Measurements from ENCODE around the gene FGF22. TPM values are rescaled to one million over a fixed set of nuclear protein-coding genes. Genes with fewer than 3 reads are reported as not detected.
"Not testable (repeated sequence)": the region's sequence is repeated elsewhere in the genome, so short reads cannot be mapped to it uniquely, and the experiment has no call there.

Gene FGF22
- total RNA-seq, 1 experiment from 2014 or later = not detected

DNA sequence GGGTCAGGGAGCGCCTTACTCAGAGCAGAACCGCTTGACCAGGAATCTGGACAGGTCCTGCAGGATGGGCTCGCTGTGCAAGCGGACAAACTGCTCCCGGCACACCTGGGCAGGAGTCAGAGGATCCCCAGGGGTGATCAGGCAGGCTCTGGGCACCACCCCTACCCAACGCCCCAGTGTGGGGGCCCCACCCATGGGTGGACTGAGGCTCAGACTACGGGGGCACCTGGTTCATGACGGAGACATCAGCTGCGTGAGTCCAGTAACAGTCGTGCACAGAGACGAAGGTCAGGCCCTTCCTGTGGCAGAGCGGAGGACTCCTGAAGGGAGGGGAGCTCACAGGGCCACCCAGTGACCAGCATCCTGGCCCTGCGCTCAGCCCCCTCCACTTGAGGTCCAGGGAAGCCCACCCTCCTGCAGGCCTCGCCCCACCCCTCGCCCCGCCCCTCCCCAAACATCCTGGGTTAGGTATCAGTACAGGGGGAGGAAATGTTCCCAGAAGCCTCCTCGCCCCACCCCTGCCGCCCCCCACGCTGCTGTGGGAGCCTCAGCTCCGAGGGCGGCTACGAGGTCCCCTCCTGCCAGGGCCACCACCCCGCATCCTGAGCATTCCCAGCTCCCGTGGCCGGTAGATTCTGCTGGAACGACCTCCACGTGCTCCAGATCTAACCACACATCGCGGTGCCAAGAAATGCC, 22.0 kb upstream of the FGF22 start:
- Histone ChIP-seq H3K4me3 (no peak overlapping the region), H3K36me3 (no peaks in the 10 kb centered on the region; the same call in 1 of the 2 replicates)
- DNase-seq = no peak

DNA sequence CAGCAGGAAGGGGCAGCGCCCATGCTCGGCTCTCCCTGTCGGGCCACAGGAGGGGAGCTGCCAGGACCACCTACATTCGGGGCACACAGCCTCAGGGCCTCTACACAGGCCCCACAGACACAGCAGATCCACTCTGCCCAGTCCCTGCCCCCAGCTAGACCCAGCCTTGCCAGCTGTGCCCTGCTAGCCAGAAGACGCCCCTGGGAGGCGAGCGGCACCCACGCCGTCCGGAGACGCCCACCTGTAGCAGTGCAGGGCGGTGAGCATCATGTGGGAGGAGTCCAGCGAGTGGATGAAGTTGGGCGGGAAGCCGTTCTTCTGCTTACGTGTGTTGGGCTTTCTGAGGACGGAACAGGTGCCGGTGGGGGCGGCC, 21.4 kb upstream of the FGF22 start:
- Histone ChIP-seq H3K27me3 (no peaks in the 10 kb centered on the region), H3K4me3 (no peak overlapping the region), H3K36me3 (no peaks in the 10 kb centered on the region; the same call in 1 of the 2 replicates), H3K9me3 (no peaks in the 10 kb centered on the region)
- no peak for DNase-seq

More for the DNA sequence above, 22.0 kb upstream of the FGF22 start:
- no peaks in the 10 kb centered on the region for H3K9me3 ChIP-seq
- no peaks in the 10 kb centered on the region for H3K27me3 ChIP-seq

DNA sequence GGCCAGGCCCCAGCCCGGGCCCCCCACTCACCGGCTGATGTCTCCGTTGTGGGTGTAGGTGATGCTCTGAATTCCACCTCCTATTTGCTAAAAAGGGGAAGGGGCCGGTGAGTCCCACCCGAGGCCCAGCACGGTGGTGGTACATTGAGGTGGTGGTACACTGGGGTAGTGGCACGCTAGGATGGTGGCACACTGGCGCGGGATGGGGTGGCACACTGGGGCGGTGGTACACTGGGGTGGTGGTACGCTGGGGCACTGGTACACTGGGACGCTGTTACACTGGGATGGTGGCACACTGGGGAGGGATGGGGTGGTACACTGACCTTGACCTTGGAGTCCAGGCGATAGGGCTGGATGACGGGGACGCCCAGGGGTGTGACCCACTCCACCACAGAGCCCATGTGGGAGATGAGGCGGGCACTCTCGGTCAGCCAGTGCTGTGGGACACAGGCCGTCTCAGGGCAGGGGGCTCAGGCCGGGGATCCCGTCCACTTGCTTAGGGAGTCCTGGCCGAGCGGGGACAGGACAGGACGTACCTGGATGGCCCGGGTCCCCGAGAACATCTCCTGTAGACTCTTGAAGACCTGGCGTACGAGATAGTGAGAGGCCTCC, 20.9 kb upstream of the FGF22 start:
- DNase-seq = no peak
- Histone ChIP-seq H3K9me3 (no peaks in the 10 kb centered on the region), H3K36me3 (no peaks in the 10 kb centered on the region; the same call in 1 of the 2 replicates), H3K27me3 (no peaks in the 10 kb centered on the region), H3K4me3 (no peak overlapping the region)

DNA sequence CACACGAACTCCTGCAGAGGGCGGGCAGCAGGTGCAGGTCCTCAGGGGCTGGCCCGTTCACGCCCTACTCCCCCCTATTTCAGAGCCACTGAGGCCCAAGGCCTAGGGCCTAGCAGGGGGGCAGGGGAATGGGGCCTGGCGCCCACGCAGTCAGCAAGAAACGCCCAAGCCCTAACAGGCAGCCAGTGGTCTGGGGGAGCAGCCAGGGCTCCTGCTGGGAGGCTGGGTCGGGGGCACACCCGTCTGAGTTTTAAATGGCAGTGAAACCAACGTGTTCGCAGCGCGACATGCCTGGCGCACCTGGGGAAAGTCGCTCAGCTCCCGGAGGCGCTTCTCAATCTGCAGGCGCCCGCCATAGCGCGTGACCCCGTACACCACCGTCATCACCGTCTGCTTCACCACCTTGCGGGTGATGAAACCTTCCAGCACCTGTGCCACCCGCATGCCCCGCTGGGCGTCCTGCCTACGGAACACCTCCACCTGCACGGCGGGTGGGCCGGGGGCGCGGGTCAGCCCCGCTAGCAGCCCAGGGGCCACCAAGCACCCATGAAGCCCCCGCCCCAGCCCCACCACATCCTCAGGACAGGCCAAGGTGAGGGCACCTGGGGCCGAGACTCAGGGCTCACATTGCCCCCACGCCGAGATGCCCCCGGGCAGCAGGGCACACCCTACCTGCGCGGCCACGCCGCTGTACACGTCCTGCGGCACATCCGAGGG, 20.2 kb upstream of the FGF22 start:
- Histone ChIP-seq H3K36me3 (no peaks in the 10 kb centered on the region; the same call in 1 of the 2 replicates), H3K27me3 (no peaks in the 10 kb centered on the region), H3K9me3 (no peaks in the 10 kb centered on the region)

DNA sequence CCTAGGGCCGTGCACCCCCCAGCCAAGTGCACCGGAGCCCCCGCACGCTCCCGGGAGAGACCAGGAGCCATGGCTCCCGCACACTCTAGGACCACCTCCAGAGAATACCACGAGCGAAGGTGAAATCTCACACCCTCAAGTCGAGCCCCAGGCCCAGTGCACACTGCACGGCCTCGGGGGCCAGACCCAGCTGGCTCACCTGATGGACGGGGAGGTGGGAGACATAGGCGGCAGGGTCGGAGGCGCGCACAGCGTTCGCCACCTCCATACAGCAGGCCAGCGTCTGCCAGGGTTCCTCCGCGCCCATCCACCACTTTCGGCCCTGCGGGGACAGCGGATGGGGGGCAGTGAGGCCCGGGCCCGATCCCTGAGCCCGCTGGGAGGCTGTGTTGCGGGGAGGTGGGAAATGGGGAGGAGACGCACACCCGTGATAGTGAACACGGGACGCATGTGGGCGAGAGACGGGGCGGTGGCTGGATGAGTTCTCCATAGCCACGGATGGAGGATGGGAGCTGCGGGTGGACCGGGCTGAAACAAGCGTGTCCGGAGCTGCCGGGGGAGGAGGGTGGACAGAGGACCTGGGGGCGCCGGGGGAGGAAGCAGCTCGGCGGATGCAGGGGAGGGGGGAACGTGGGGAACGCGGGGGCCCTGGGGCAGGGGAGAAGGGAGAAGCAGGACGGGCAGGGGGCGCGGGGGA, 19.4 kb upstream of the FGF22 start:
- no peaks in the 10 kb centered on the region for H3K27me3 ChIP-seq
- DNase-seq = no peak
- H3K4me3 ChIP-seq = no peak overlapping the region
- H3K9me3 ChIP-seq = no peaks in the 10 kb centered on the region
- no peaks in the 10 kb centered on the region; the same call in 1 of the 2 replicates for H3K36me3 ChIP-seq

More for the DNA sequence above, 20.2 kb upstream of the FGF22 start:
- no peak overlapping the region for H3K4me3 ChIP-seq
- DNase-seq = no peak

DNA sequence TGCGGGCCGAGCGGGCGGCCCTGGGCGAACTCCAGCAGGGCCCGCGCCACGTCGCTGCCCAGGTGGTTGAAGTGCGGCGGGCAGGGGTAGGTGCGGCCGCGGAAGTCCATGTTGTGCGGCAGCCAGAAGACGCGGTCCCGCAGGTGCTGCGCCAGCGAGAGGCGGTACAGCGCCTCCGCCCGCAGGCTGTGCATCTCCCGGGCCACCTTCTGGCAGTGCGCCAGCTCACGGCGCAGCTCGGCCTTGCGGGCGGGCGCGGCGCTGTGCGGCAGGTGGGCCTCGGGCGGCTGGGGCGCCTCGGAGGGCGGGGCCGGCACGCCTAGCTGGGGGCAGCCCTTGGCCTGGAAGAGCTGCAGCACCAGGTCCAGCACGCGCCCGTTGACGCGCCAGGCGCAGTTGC, 18.5 kb upstream of the FGF22 start:
- not testable (repeated sequence) for H3K4me3 ChIP-seq

DNA sequence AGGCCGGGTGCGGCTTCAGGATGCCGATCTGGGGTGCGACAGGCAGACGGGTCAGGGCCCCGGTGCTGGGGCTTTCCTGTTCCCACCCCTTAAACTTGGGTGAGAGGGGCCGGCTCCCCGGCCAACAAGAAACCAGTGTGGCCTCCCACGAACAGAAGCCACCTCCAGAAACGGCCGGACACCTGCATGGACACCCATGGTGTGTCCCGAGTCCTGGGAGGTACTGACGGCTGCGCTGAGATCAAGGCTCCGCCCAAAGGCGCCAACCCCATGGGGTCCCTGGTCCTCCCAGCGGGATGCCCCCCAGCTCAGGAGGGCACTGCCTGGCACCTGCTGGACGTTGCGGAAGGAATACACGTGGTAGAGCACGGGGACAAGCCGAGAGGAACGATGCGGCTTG, 17.9 kb upstream of the FGF22 start:
- Histone ChIP-seq H3K27me3 (no peaks in the 10 kb centered on the region), H3K9me3 (no peaks in the 10 kb centered on the region), H3K4me3 (no peak overlapping the region), H3K36me3 (no peaks in the 10 kb centered on the region; the same call in 1 of the 2 replicates)
- no peak for DNase-seq

More for the DNA sequence above, 18.5 kb upstream of the FGF22 start:
- not testable (repeated sequence) for H3K36me3 ChIP-seq, H3K27me3 ChIP-seq, DNase-seq, H3K9me3 ChIP-seq

DNA sequence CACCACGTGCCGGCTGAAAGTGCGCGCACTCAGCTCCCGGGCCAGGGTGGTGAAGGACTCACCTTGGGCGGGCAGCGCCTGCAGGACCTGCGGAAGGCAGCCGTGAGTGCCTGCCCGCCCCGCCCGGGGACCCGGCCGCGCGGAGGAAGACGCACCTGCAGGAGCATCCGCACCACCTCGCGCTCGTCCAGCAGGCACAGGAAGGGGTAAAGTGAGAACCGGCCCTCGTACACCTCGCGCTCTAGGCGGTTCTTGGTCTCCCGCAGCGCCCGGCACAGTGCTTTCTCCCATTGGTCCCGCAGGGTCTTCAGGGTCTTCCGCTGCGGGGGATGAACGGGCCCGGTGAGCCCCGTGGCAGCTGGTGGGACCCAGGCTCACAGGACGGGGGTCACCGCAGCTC, 17.0 kb upstream of the FGF22 start:
- no peaks in the 10 kb centered on the region for H3K27me3 ChIP-seq
- H3K36me3 ChIP-seq = no peaks in the 10 kb centered on the region; the same call in 1 of the 2 replicates
- DNase-seq = no peak
- no peaks in the 10 kb centered on the region for H3K9me3 ChIP-seq
- H3K4me3 ChIP-seq = no peak overlapping the region

DNA sequence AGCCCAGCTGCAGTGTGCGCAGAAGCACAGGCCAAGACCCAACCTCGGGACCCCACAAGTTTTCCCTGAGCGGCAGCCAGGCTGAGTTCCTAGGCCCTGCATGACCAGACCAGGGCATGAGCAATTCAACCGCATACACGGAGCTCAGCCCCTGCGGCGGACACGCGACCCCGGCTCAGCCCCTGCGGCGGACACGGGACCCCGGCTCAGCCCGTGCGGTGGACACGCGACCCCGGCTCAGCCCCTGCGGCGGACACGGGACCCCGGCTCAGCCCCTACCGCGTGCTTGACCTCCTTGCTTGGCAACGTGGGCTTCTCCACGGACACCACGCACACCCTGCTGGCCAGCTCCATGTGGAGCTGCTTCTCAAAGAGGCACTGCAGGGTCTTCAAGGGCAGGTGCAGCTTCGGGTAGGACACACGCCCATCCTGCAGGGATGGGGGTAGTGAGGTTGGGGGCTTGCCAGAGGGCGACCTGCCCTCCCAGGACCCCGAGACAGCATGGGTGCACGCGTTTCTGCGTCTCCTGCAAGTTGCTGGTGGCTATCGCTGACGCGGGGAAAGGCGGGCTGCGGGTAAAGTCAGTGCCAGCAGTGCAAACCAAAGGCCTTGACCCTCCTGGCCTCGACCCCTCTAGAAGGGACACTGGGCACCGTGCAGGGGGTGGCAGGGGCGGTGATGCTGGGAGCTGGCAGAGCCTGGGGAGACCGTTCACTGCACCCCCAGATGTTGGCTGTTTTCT, 16.3 kb upstream of the FGF22 start:
- Histone ChIP-seq H3K36me3 (no peaks in the 10 kb centered on the region; the same call in 1 of the 2 replicates), H3K9me3 (no peaks in the 10 kb centered on the region), H3K27me3 (no peaks in the 10 kb centered on the region), H3K4me3 (no peak overlapping the region)
- no peak for DNase-seq

DNA sequence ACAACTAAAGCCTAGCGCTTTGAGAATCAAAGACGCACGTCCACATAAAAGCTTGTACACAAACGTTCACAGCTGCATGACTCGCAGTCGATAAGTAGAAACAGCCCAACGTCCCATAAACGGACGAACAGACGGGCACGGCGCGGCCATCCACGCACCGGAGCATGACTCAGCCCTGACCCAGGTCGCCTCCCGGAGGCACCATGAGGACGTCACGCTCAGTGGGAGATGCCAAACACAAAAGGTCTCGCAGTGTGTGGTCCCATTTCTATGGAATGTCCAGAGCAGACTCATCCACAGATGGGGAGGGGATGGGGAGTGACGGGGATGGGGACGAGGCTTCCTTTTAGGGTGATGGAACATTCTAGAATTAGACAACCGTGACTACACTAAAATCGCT, 15.7 kb upstream of the FGF22 start:
- H3K4me3 ChIP-seq = no peak overlapping the region
- H3K27me3 ChIP-seq = no peaks in the 10 kb centered on the region
- no peaks in the 10 kb centered on the region for H3K9me3 ChIP-seq
- H3K36me3 ChIP-seq = no peaks in the 10 kb centered on the region; the same call in 1 of the 2 replicates
- no peak for DNase-seq

DNA sequence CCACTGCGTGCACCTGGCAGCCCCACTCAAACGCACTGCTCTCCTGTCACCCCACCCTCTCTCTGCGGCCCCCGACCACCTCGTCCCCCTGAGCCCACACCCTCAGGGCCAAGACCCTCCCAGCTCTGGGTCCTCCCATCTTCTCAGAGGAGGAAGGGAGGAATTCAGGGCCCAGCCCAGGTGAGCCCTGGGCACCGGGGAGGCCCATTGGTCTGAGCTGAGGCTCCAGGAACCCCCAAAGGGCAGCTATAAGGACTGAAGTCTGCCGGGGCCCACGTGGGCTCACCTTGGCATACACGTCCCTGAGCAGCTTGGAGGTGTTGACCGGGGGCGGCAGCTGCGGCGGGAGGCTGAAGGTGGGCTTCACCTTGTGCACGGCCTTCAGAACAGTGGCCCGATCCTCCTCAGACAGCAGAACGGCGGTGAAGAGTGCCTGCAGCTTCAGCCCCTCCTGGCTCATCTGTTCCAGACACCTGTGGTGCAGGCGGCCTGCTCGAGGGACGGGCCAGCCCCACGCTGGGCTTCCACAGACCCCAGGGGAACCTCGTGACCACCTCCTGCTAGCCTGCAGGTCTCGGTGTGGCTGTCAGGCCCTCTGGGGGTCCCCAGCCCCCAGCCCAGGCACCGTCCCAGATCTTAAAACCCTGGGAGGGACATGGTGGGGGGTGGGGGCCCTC, 15.1 kb upstream of the FGF22 start:
- Histone ChIP-seq H3K9me3 (no peaks in the 10 kb centered on the region), H3K36me3 (no peaks in the 10 kb centered on the region; the same call in 1 of the 2 replicates), H3K27me3 (no peaks in the 10 kb centered on the region), H3K4me3 (no peak overlapping the region)
- no peak for DNase-seq

DNA sequence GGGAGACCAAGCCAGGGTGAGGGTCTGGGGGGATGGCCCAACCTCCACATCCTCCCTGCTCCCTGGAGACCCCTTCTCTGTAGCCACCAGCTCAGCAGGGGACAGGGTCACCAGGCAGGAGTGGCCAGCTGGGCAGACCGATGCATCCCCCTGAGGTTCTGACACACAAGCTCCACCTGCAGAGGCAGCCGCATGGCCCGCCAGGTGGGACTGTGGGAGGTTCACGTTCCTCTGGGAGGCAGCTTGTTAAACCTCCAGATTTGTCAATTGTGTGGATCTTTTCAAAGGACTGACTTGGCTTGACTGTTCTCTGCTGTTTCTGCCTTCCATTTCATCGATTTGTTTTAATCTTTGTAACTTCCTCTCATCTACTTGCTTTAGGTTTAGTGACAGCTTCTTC, 14.4 kb upstream of the FGF22 start:
- DNase-seq = no peak
- no peaks in the 10 kb centered on the region for H3K27me3 ChIP-seq
- no peaks in the 10 kb centered on the region; the same call in 1 of the 2 replicates for H3K36me3 ChIP-seq
- H3K9me3 ChIP-seq = no peaks in the 10 kb centered on the region
- H3K4me3 ChIP-seq = no peak overlapping the region

DNA sequence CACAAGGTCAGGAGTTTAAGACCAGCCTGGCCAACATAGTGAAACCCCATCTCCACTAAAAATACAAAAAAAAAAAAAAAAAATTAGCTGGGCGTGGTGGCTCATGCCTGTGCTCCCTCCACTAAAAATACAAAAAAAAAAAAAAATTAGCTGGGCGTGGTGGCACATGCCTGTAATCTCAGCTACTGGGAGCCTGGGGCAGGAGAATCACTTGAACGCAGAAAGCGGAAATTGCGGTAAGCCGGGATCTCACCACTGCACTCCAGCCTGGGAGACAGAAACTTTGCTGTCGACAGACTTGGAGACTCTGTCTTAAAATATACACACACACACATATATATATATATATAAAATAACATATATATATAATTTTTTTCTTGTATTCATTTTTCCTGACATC, 13.1 kb upstream of the FGF22 start:
- not testable (repeated sequence) for H3K9me3 ChIP-seq, H3K27me3 ChIP-seq, H3K36me3 ChIP-seq, DNase-seq, H3K4me3 ChIP-seq

DNA sequence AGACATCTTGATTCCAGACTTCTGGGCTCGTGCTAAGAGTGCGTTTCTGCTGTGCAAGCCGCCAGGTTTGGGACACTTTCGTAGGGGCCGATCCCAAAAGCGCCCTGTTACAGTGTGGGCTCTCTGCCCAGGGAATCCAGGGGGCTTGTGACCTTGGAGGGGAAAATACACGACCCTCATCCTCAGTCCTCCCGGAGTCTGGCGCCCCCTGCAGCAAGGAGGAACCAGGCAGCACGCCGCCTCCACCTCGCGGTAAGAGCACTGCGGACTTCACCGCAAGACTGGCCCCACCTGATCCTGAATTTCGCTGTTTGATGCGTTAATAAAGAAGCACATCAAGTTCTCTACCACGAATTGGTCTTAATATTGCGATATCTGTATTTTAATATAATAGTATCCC, 11.5 kb upstream of the FGF22 start:
- H3K9me3 ChIP-seq = no peaks in the 10 kb centered on the region
- no peak for DNase-seq
- no peaks in the 10 kb centered on the region for H3K27me3 ChIP-seq
- no peak overlapping the region for H3K4me3 ChIP-seq
- H3K36me3 ChIP-seq = no peaks in the 10 kb centered on the region; the same call in 1 of the 2 replicates

DNA sequence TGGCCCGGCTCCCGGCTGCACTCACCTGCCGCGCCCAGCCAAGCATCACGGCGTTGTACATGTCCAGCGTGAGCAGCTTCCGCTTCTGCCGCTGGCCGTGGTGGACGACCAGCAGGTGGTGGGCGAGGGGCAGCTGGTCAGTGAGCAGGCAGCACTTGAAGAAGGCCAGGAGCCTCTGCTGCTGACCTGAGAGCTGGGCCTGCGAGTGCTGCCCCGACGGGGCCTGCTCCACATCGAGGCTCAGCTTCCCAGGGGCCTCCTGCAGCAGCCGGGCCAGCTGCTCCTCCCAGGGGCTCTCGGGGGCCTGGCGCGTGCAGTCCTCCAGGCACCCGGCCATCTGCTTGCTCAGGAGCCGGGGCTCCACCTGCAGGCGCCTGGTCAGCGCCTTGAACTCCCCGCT, 10.2 kb upstream of the FGF22 start:
- DNase-seq, H3K27me3 ChIP-seq: not testable (repeated sequence)

More for the DNA sequence above, 10.2 kb upstream of the FGF22 start:
- H3K36me3 ChIP-seq, H3K9me3 ChIP-seq, H3K4me3 ChIP-seq: not testable (repeated sequence)
